Measurements from ENCODE around the gene MSI2. TPM values are rescaled to one million over a fixed set of nuclear protein-coding genes. Genes with fewer than 3 reads are reported as not detected.

Gene MSI2
- total RNA-seq, 1 donor from 2014 or later: 140 TPM

- H3K9me3 Mint-ChIP-seq: peaks cover 2% of the 10 kb centered on the region
- TF ChIP-seq CTCF (conservative IDR thresholded peaks at IDR 0.05): no peak
- peaks cover 51% of the 10 kb centered on the region for H3K4me1 Mint-ChIP-seq
- DNase-seq (ENCODE audit: low read depth, low spot score): no peak
- H3K27me3 Mint-ChIP-seq (ENCODE audit: low read depth): no peaks in the 10 kb centered on the region
- no peaks in the 10 kb centered on the region for H3K36me3 Mint-ChIP-seq (ENCODE audit: low read depth)
- peak overlapping the region; percentile 20 for H3K4me3 Mint-ChIP-seq
- H3K27ac Mint-ChIP-seq (ENCODE audit: unreplicated experiment): peak overlapping the region; percentile 72
These were observed 243.3 kb downstream of the MSI2 start for GRCh38 chr17:57499648-57500049.

- Mint-ChIP-seq H3K4me1 (peaks cover 44% of the 10 kb centered on the region), H3K27ac (ENCODE audit: unreplicated experiment) (peak overlapping the region; percentile 62), H3K27me3 (ENCODE audit: low read depth) (no peaks in the 10 kb centered on the region), H3K4me3 (no peak overlapping the region), H3K36me3 (ENCODE audit: low read depth) (no peaks in the 10 kb centered on the region), H3K9me3 (peaks cover 2% of the 10 kb centered on the region)
- DNase-seq (ENCODE audit: low read depth, low spot score): no peak
- TF ChIP-seq CTCF (conservative IDR thresholded peaks at IDR 0.05): no peak
These were observed 244.7 kb downstream of the MSI2 start for GRCh38 chr17:57501016-57501415.

GRCh38 chr17:57502022-57502421 lies 245.7 kb downstream of the MSI2 start:
- Mint-ChIP-seq H3K27me3 (ENCODE audit: low read depth) (no peaks in the 10 kb centered on the region), H3K36me3 (ENCODE audit: low read depth) (no peaks in the 10 kb centered on the region), H3K4me1 (peaks cover 40% of the 10 kb centered on the region), H3K27ac (ENCODE audit: unreplicated experiment) (no peak overlapping the region), H3K9me3 (peaks cover 2% of the 10 kb centered on the region), H3K4me3 (peak overlapping the region; percentile 20)
- TF ChIP-seq CTCF (conservative IDR thresholded peaks at IDR 0.05): no peak
- DNase-seq (ENCODE audit: low read depth, low spot score): no peak

- Mint-ChIP-seq H3K27ac (ENCODE audit: unreplicated experiment) (no peak overlapping the region), H3K9me3 (peaks cover 2% of the 10 kb centered on the region), H3K4me1 (peaks cover 40% of the 10 kb centered on the region), H3K27me3 (ENCODE audit: low read depth) (no peaks in the 10 kb centered on the region), H3K4me3 (no peak overlapping the region), H3K36me3 (ENCODE audit: low read depth) (no peaks in the 10 kb centered on the region)
- no peak for DNase-seq (ENCODE audit: low read depth, low spot score)
- no peak for TF ChIP-seq CTCF (conservative IDR thresholded peaks at IDR 0.05)
These were observed 246.5 kb downstream of the MSI2 start for GRCh38 chr17:57502811-57503241.

GRCh38 chr17:57504208-57504607 lies 247.9 kb downstream of the MSI2 start:
- TF ChIP-seq CTCF (conservative IDR thresholded peaks at IDR 0.05): no peak
- no peaks in the 10 kb centered on the region for H3K27me3 Mint-ChIP-seq (ENCODE audit: low read depth)
- H3K4me3 Mint-ChIP-seq: no peak overlapping the region
- peaks cover 39% of the 10 kb centered on the region for H3K4me1 Mint-ChIP-seq
- no peak for DNase-seq (ENCODE audit: low read depth, low spot score)
- H3K36me3 Mint-ChIP-seq (ENCODE audit: low read depth): no peaks in the 10 kb centered on the region
- H3K27ac Mint-ChIP-seq (ENCODE audit: unreplicated experiment): peak overlapping the region; percentile 80
- H3K9me3 Mint-ChIP-seq: peaks cover 2% of the 10 kb centered on the region

Measured in neural crest cell (in vitro differentiated cells).